Measurements from ENCODE around the gene CDH12.

The CDH12 gene

GRCh38 chr5:22460189-22460588 is 393.0 kb downstream of the CDH12 start:
- Mint-ChIP-seq H3K27ac (no peak overlapping the region), H3K36me3 (ENCODE audit: low read depth) (no peaks in the 10 kb centered on the region), H3K9me3 (peaks cover 5% of the 10 kb centered on the region), H3K4me3 (no peak overlapping the region), H3K4me1 (no peaks in the 10 kb centered on the region), H3K27me3 (ENCODE audit: low read depth, poor library complexity) (peaks cover 3% of the 10 kb centered on the region)
- no peak for DNase-seq
- no peak for TF ChIP-seq CTCF (IDR thresholded peaks at IDR 0.05)

- no peaks in the 10 kb centered on the region for H3K4me1 Mint-ChIP-seq
- H3K27me3 Mint-ChIP-seq (ENCODE audit: low read depth, poor library complexity) = no peaks in the 10 kb centered on the region
- H3K27ac Mint-ChIP-seq = no peak overlapping the region
- TF ChIP-seq CTCF (IDR thresholded peaks at IDR 0.05) = no peak
- DNase-seq = no peak
- H3K9me3 Mint-ChIP-seq = no peaks in the 10 kb centered on the region
- no peaks in the 10 kb centered on the region for H3K36me3 Mint-ChIP-seq (ENCODE audit: low read depth)
- no peak overlapping the region for H3K4me3 Mint-ChIP-seq
These were observed 420.2 kb downstream of the CDH12 start for GRCh38 chr5:22432905-22433304.

GRCh38 chr5:22431840-22432239 is 421.3 kb downstream of the CDH12 start:
- DNase-seq = no peak
- no peak for TF ChIP-seq CTCF (IDR thresholded peaks at IDR 0.05)
- no peaks in the 10 kb centered on the region for H3K4me1 Mint-ChIP-seq
- no peaks in the 10 kb centered on the region for H3K36me3 Mint-ChIP-seq (ENCODE audit: low read depth)
- no peak overlapping the region for H3K4me3 Mint-ChIP-seq
- no peaks in the 10 kb centered on the region for H3K9me3 Mint-ChIP-seq
- no peaks in the 10 kb centered on the region for H3K27me3 Mint-ChIP-seq (ENCODE audit: low read depth, poor library complexity)
- no peak overlapping the region for H3K27ac Mint-ChIP-seq

GRCh38 chr5:22431406-22431805 is 421.7 kb downstream of the CDH12 start:
- no peak for DNase-seq
- H3K36me3 Mint-ChIP-seq (ENCODE audit: low read depth) = no peaks in the 10 kb centered on the region
- H3K4me1 Mint-ChIP-seq = no peaks in the 10 kb centered on the region
- no peaks in the 10 kb centered on the region for H3K9me3 Mint-ChIP-seq
- no peak overlapping the region for H3K27ac Mint-ChIP-seq
- H3K27me3 Mint-ChIP-seq (ENCODE audit: low read depth, poor library complexity) = no peaks in the 10 kb centered on the region
- TF ChIP-seq CTCF (IDR thresholded peaks at IDR 0.05) = no peak
- H3K4me3 Mint-ChIP-seq = no peak overlapping the region

DNA sequence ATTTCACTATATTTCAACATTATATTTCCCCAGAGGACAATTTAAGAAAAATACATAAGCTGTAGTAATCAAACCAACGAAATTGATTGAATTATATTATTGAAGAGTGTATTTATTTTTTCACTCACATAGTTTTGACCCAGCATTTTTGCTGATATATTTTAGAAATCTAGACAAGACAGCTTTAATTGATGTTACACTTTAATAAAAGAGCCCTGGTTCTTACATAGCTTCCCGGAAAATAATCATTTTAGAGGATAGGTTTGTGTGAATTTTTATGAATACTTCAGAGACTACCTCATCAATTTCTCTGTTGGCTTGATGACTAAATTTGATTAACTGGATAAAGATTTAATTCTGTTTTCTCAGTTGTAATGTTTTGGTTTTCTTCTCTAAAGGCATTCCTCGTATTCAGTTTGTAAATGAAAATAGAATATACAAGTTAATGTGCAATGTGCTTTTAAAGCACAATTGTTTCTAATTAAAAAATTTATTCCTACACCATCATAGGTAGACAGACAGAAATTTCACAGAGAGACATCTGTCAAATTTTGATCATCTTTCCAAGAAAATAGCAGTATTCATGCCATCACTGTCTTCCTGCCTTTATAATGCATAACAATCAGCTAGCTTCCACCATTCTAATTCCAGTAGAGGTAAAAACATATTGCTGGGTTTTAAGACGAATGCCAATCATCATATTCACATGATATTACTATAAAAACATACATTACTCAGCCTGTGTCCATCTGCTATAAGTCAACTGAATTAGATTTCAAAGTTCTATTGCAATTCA is 441.4 kb downstream of the CDH12 start:
- no peak overlapping the region for H3K27ac Mint-ChIP-seq
- no peak for TF ChIP-seq CTCF (IDR thresholded peaks at IDR 0.05)
- no peaks in the 10 kb centered on the region for H3K27me3 Mint-ChIP-seq (ENCODE audit: low read depth, poor library complexity)
- no peak for DNase-seq
- no peak overlapping the region for H3K4me3 Mint-ChIP-seq
- no peaks in the 10 kb centered on the region for H3K36me3 Mint-ChIP-seq (ENCODE audit: low read depth)
- H3K4me1 Mint-ChIP-seq = no peaks in the 10 kb centered on the region
- H3K9me3 Mint-ChIP-seq = no peaks in the 10 kb centered on the region

DNA sequence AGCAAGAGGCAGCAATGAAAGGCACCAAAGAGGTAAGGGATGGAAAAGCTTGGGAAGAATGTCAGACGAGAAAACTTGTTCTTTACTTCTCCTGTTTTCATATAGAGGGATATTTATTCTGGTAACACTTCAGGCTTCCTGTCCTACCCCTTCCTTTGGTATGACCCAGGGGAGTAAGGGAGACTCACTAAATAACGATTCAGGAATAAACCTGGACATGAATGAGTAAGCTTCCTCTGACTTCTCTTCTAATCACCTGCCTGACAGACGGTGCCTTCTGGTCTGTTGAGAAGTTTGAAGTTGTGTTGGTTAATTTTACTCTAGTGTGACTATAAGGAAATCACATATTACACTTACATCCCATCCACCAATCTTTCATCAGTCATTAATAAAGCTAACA is 461.2 kb downstream of the CDH12 start:
- Mint-ChIP-seq H3K9me3 (no peaks in the 10 kb centered on the region), H3K27me3 (ENCODE audit: low read depth, poor library complexity) (no peaks in the 10 kb centered on the region)

More for the DNA sequence above, 461.2 kb downstream of the CDH12 start:
- no peak for DNase-seq
- no peaks in the 10 kb centered on the region for H3K4me1 Mint-ChIP-seq
- no peaks in the 10 kb centered on the region for H3K36me3 Mint-ChIP-seq (ENCODE audit: low read depth)
- H3K4me3 Mint-ChIP-seq = no peak overlapping the region
- TF ChIP-seq CTCF (IDR thresholded peaks at IDR 0.05) = no peak
- H3K27ac Mint-ChIP-seq = no peak overlapping the region
